WTC11 (cell line): Measurements from ENCODE around the gene ACOXL. TPM values are rescaled to one million over a fixed set of nuclear protein-coding genes. Genes with fewer than 3 reads are reported as not detected.

Experiments used
- ATAC-seq: fragments of 200-7000 bp; cut with Tn5 transposase; 2 replicates; pipeline ENCODE4 v1.10.0; 2021; ENCODE audit warnings: mild to moderate bottlenecking, moderate library complexity
- CTCF ChIA-PET: fragments of 300-600 bp; sonication (Branson Sonifier 250); formaldehyde crosslinking; loops from one replicate; lab custom pipeline; 2021; ENCODE audit warnings: antibody characterized with exemption; lab: Charles Lee
- POLR2A ChIA-PET: fragments of 350-600 bp; sonication (Branson Sonifier 250); formaldehyde crosslinking; loops from one replicate; lab custom pipeline; 2021; ENCODE audit warnings: antibody characterized with exemption; lab: Charles Lee
- DNase-seq: peaks from one replicate; pipeline ENCODE4 v3.0.0; 2021; ENCODE audit warnings: low spot score
- H3K27ac Mint-ChIP-seq: 2 replicates; pipeline ENCODE4 v1.8.0; 2021; ENCODE audit warnings: mixed read lengths
- H3K27me3 Mint-ChIP-seq: 2 replicates; pipeline ENCODE4 v1.8.0; 2021; ENCODE audit warnings: low read depth, mild to moderate bottlenecking, moderate library complexity, mixed read lengths
- H3K36me3 Mint-ChIP-seq: 2 replicates; pipeline ENCODE4 v1.8.0; 2021; ENCODE audit warnings: mixed read lengths
- H3K4me1 Mint-ChIP-seq: 2 replicates; pipeline ENCODE4 v1.8.0; 2022; ENCODE audit warnings: mixed read lengths
- H3K4me3 Mint-ChIP-seq: 2 replicates; pipeline ENCODE4 v1.8.0; 2021; ENCODE audit warnings: mild to moderate bottlenecking, moderate library complexity, mixed read lengths
- H3K9me3 Mint-ChIP-seq: 2 replicates; pipeline ENCODE4 v1.8.0; 2021; ENCODE audit warnings: mixed read lengths
- CTCF ChIP-seq: fragments of 200-600 bp; IDR thresholded peaks from 2 replicates; pipeline ENCODE4 v1.8.0; 2022; ENCODE audit warnings: antibody characterized with exemption
- E2F5 ChIP-seq: sonication (generic); formaldehyde crosslinking; IDR thresholded peaks from 2 replicates; pipeline ENCODE4 v1.8.1; 2022; ENCODE audit warnings: mild to moderate bottlenecking, moderate library complexity, missing genetic modification reagents
- ESRRA ChIP-seq: sonication (generic); formaldehyde crosslinking; IDR thresholded peaks from 2 replicates; pipeline ENCODE4 v1.8.1; 2022; ENCODE audit warnings: mild to moderate bottlenecking, missing genetic modification reagents, borderline replicate concordance
- ETV6 ChIP-seq: sonication (generic); formaldehyde crosslinking; IDR thresholded peaks from 2 replicates; pipeline ENCODE4 v1.8.1; 2022; ENCODE audit warnings: mild to moderate bottlenecking, missing genetic modification reagents
- FOXP4 ChIP-seq: sonication (generic); formaldehyde crosslinking; IDR thresholded peaks from 2 replicates; pipeline ENCODE4 v1.8.0; 2022; ENCODE audit warnings: mild to moderate bottlenecking, missing genetic modification reagents
- HMGA2 ChIP-seq: fragments of 250-450 bp; sonication (Bioruptor Pico); IDR thresholded peaks from 2 replicates; pipeline ENCODE4 v1.4.0; 2021; ENCODE audit warnings: mild to moderate bottlenecking, moderate library complexity
- MLX ChIP-seq: sonication (generic); formaldehyde crosslinking; IDR thresholded peaks from 2 replicates; pipeline ENCODE4 v1.8.1; 2023; ENCODE audit warnings: mild to moderate bottlenecking, missing genetic modification reagents, moderate library complexity
- MXD4 ChIP-seq: fragments of 250-450 bp; sonication (Bioruptor Pico); IDR thresholded peaks from 2 replicates; pipeline ENCODE4 v1.8.0; 2021; ENCODE audit warnings: mild to moderate bottlenecking, moderate library complexity, borderline replicate concordance
- MYBL2 ChIP-seq: sonication (generic); formaldehyde crosslinking; IDR thresholded peaks from 2 replicates; pipeline ENCODE4 v1.8.1; 2023; ENCODE audit warnings: mild to moderate bottlenecking, moderate library complexity, missing genetic modification reagents
- NFYB ChIP-seq: sonication (generic); formaldehyde crosslinking; conservative IDR thresholded peaks from 2 replicates; pipeline ENCODE4 v1.8.0; 2022; ENCODE audit warnings: low read depth, missing genetic modification reagents
- NR2C2 ChIP-seq: sonication (generic); formaldehyde crosslinking; IDR thresholded peaks from 2 replicates; pipeline ENCODE4 v1.8.0; 2022; ENCODE audit warnings: mild to moderate bottlenecking, missing genetic modification reagents
- STAT6 ChIP-seq: sonication (generic); formaldehyde crosslinking; conservative IDR thresholded peaks from 2 replicates; pipeline ENCODE4 v1.8.1; 2023; ENCODE audit warnings: mild to moderate bottlenecking, low read depth, missing genetic modification reagents, moderate library complexity
- TEAD4 ChIP-seq: sonication (generic); formaldehyde crosslinking; IDR thresholded peaks from 2 replicates; pipeline ENCODE4 v1.8.0; 2022; ENCODE audit warnings: mild to moderate bottlenecking, missing genetic modification reagents
- ZNF416 ChIP-seq: fragments of 250-450 bp; sonication (Bioruptor Pico); IDR thresholded peaks from 2 replicates; pipeline ENCODE4 v1.9.0; 2021; ENCODE audit warnings: mild to moderate bottlenecking, inconsistent platforms
- total RNA-seq: library from RNA; stranded (reverse); gene quantifications from 3 replicates; pipeline ENCODE4 v1.2.3, GENCODE V29; 2021
- TF ChIP-seq, protein P1 (sequence below): fragments of 250-450 bp; sonication (Bioruptor Pico); IDR thresholded peaks from 2 replicates; pipeline ENCODE4 v1.9.0; 2021; ENCODE audit warnings: mild to moderate bottlenecking
- TF ChIP-seq, protein P2 (sequence below): sonication (generic); formaldehyde crosslinking; IDR thresholded peaks from 2 replicates; pipeline ENCODE4 v1.8.0; 2022; ENCODE audit warnings: missing genetic modification reagents
- TF ChIP-seq, protein P3 (sequence below): fragments of 250-450 bp; sonication (Bioruptor Pico); IDR thresholded peaks from 2 replicates; pipeline ENCODE4 v2.1.2; 2022; ENCODE audit warnings: mild to moderate bottlenecking, moderate library complexity

ACOXL gene
- total RNA-seq, 1 experiment from 2014 or later = 14.9 TPM

GRCh38 chr2:110847651-110848050 is 115.3 kb downstream of the ACOXL start:
- no peak for ATAC-seq
- ChIA-PET CTCF (no interaction called here), POLR2A (no interaction called here)
- Mint-ChIP-seq H3K36me3 (peaks cover 9% of the 10 kb centered on the region; the same call in 1 of the 2 replicates), H3K4me3 (no peak overlapping the region), H3K9me3 (peaks cover 4% of the 10 kb centered on the region; the same call in 1 of the 2 replicates), H3K27me3 (no peaks in the 10 kb centered on the region), H3K4me1 (peaks cover 34% of the 10 kb centered on the region), H3K27ac (no peak overlapping the region)
- DNase-seq = no peak
- TF ChIP-seq ZNF416 (CRISPR knock-in tag) (no peak), E2F5 (no peak), ESRRA (no peak), MLX (CRISPR knock-in tag) (no peak), MYBL2 (CRISPR knock-in tag) (no peak), NR2C2 (CRISPR knock-in tag) (no peak), STAT6 (no peak), HMGA2 (CRISPR knock-in tag) (no peak), NFYB (CRISPR knock-in tag) (no peak), TEAD4 (CRISPR knock-in tag) (no peak), MXD4 (no peak), ETV6 (CRISPR knock-in tag) (no peak), CTCF (no peak), FOXP4 (CRISPR knock-in tag) (no peak)
- TF ChIP-seq, protein P1, sequence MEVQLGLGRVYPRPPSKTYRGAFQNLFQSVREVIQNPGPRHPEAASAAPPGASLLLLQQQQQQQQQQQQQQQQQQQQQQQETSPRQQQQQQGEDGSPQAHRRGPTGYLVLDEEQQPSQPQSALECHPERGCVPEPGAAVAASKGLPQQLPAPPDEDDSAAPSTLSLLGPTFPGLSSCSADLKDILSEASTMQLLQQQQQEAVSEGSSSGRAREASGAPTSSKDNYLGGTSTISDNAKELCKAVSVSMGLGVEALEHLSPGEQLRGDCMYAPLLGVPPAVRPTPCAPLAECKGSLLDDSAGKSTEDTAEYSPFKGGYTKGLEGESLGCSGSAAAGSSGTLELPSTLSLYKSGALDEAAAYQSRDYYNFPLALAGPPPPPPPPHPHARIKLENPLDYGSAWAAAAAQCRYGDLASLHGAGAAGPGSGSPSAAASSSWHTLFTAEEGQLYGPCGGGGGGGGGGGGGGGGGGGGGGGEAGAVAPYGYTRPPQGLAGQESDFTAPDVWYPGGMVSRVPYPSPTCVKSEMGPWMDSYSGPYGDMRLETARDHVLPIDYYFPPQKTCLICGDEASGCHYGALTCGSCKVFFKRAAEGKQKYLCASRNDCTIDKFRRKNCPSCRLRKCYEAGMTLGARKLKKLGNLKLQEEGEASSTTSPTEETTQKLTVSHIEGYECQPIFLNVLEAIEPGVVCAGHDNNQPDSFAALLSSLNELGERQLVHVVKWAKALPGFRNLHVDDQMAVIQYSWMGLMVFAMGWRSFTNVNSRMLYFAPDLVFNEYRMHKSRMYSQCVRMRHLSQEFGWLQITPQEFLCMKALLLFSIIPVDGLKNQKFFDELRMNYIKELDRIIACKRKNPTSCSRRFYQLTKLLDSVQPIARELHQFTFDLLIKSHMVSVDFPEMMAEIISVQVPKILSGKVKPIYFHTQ (CRISPR knock-in tag) = no peak
- TF ChIP-seq, protein P2, sequence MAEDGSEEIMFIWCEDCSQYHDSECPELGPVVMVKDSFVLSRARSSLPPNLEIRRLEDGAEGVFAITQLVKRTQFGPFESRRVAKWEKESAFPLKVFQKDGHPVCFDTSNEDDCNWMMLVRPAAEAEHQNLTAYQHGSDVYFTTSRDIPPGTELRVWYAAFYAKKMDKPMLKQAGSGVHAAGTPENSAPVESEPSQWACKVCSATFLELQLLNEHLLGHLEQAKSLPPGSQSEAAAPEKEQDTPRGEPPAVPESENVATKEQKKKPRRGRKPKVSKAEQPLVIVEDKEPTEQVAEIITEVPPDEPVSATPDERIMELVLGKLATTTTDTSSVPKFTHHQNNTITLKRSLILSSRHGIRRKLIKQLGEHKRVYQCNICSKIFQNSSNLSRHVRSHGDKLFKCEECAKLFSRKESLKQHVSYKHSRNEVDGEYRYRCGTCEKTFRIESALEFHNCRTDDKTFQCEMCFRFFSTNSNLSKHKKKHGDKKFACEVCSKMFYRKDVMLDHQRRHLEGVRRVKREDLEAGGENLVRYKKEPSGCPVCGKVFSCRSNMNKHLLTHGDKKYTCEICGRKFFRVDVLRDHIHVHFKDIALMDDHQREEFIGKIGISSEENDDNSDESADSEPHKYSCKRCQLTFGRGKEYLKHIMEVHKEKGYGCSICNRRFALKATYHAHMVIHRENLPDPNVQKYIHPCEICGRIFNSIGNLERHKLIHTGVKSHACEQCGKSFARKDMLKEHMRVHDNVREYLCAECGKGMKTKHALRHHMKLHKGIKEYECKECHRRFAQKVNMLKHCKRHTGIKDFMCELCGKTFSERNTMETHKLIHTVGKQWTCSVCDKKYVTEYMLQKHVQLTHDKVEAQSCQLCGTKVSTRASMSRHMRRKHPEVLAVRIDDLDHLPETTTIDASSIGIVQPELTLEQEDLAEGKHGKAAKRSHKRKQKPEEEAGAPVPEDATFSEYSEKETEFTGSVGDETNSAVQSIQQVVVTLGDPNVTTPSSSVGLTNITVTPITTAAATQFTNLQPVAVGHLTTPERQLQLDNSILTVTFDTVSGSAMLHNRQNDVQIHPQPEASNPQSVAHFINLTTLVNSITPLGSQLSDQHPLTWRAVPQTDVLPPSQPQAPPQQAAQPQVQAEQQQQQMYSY (CRISPR knock-in tag) = no peak
- TF ChIP-seq, protein P3, sequence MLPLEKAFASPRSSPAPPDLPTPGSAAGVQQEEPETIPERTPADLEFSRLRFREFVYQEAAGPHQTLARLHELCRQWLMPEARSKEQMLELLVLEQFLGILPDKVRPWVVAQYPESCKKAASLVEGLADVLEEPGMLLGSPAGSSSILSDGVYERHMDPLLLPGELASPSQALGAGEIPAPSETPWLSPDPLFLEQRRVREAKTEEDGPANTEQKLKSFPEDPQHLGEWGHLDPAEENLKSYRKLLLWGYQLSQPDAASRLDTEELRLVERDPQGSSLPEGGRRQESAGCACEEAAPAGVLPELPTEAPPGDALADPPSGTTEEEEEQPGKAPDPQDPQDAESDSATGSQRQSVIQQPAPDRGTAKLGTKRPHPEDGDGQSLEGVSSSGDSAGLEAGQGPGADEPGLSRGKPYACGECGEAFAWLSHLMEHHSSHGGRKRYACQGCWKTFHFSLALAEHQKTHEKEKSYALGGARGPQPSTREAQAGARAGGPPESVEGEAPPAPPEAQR = no peak
